SU-DHL-6 (cell line): ENCODE results near the gene GPAT3.
A peak's percentile ranks its signal among the peaks of the same experiment; 100 is the strongest.

Source experiments
- H2AFZ ChIP-seq: fragments of 200-600 bp; sonication (generic); 2 replicates; pipeline ENCODE4 v1.6.1; 2014; ENCODE audit warnings: low read depth, mild to moderate bottlenecking, moderate library complexity, mixed read lengths, antibody characterized with exemption, low read length; ENCODE audit not compliant: severe bottlenecking
- H3F3A ChIP-seq: fragments of 200-600 bp; shearing (Covaris generic); 2 replicates; pipeline ENCODE4 v1.6.0; 2016; ENCODE audit warnings: antibody characterized with exemption, mild to moderate bottlenecking; ENCODE audit not compliant: insufficient read depth
- H3K27ac ChIP-seq: fragments of 200-600 bp; sonication (generic); 2 replicates; pipeline ENCODE4 v1.5.1; 2016; ENCODE audit warnings: low read depth, mild to moderate bottlenecking, low read length, moderate library complexity, mixed read lengths
- H3K27me3 ChIP-seq: fragments of 200-600 bp; sonication (generic), shearing (Covaris generic); 2 replicates; pipeline ENCODE4 v1.6.0; 2014; ENCODE audit warnings: mild to moderate bottlenecking, low read length
- H3K36me3 ChIP-seq: fragments of 200-600 bp; sonication (generic); 2 replicates; pipeline ENCODE4 v1.6.1; 2014; ENCODE audit warnings: mild to moderate bottlenecking, low read length, mixed read lengths
- H3K4me2 ChIP-seq: fragments of 300-600, 200-600 bp; shearing (Covaris generic), sonication (generic); 2 replicates; pipeline ENCODE4 v1.6.0; 2014; ENCODE audit warnings: low read length, low read depth, mild to moderate bottlenecking; ENCODE audit not compliant: poor library complexity, severe bottlenecking
- H3K4me3 ChIP-seq: fragments of 200-600 bp; sonication (generic); 2 replicates; pipeline ENCODE4 v1.5.1; 2014; ENCODE audit warnings: antibody characterized with exemption, low read length, mild to moderate bottlenecking, mixed read lengths; ENCODE audit not compliant: insufficient read depth, poor library complexity, severe bottlenecking
- H3K79me2 ChIP-seq: fragments of 200-600 bp; sonication (generic); 2 replicates; pipeline ENCODE4 v1.6.1; 2014; ENCODE audit warnings: mild to moderate bottlenecking, low read length, moderate library complexity; ENCODE audit not compliant: insufficient read depth
- H3K9ac ChIP-seq: fragments of 200-600 bp; sonication (generic); 2 replicates; pipeline ENCODE4 v1.7.0; 2014; ENCODE audit warnings: mild to moderate bottlenecking, low read length
- H3K9me2 ChIP-seq: fragments of 200-600 bp; sonication (generic); replicated peaks from 2 replicates; pipeline ENCODE4 v1.6.1; 2014; ENCODE audit warnings: low read length; ENCODE audit not compliant: insufficient read depth
- H3K9me3 ChIP-seq: fragments of 200-600 bp; sonication (generic); 2 replicates; pipeline ENCODE4 v1.6.1; 2014; ENCODE audit warnings: low read length, mixed read lengths; ENCODE audit not compliant: insufficient read depth
- H4K20me1 ChIP-seq: fragments of 200-600 bp; sonication (generic); 2 replicates; pipeline ENCODE4 v1.6.1; 2014; ENCODE audit warnings: low read depth, mild to moderate bottlenecking, antibody characterized with exemption, low read length, moderate library complexity, mixed read lengths
- CTCF ChIP-seq: fragments of 200-600 bp; sonication (generic); IDR thresholded peaks from one replicate; pipeline ENCODE4 v1.5.1; 2017; ENCODE audit warnings: antibody characterized with exemption, mild to moderate bottlenecking, low read length, moderate library complexity; ENCODE audit not compliant: insufficient read depth, poor library complexity, severe bottlenecking
- EZH2phosphoT487 ChIP-seq: fragments of 200-600 bp; sonication (generic), shearing (Covaris generic); conservative IDR thresholded peaks from 2 replicates; pipeline ENCODE4 v1.6.1; 2018; ENCODE audit warnings: mild to moderate bottlenecking, antibody characterized with exemption, low read length, moderate library complexity, mixed read lengths

The GPAT3 gene

GRCh38 chr4:83522239-83522638 is 13.7 kb upstream of the GPAT3 start:
- H3K36me3 ChIP-seq, result no peaks in the 10 kb centered on the region
- H3K9ac ChIP-seq, result no peak overlapping the region
- TF ChIP-seq EZH2phosphoT487, result no peak
- H3K4me2 ChIP-seq, result no peak overlapping the region
- no peaks in the 10 kb centered on the region for H3K9me3 ChIP-seq
- H3K9me2 ChIP-seq, result no peaks in the 10 kb centered on the region
- no peaks in the 10 kb centered on the region for H3K79me2 ChIP-seq
- no peak overlapping the region for H3K27ac ChIP-seq
- no peak overlapping the region for H2AFZ ChIP-seq
- H3K4me3 ChIP-seq, result no peak overlapping the region
- H3F3A ChIP-seq, result no peaks in the 10 kb centered on the region
- no peaks in the 10 kb centered on the region for H4K20me1 ChIP-seq
- H3K27me3 ChIP-seq, result no peaks in the 10 kb centered on the region

- no peaks in the 10 kb centered on the region for H3K36me3 ChIP-seq
- no peaks in the 10 kb centered on the region for H3F3A ChIP-seq
- no peaks in the 10 kb centered on the region for H3K9me3 ChIP-seq
- H4K20me1 ChIP-seq, result no peaks in the 10 kb centered on the region
- H3K9me2 ChIP-seq, result no peaks in the 10 kb centered on the region
- H3K4me3 ChIP-seq, result no peak overlapping the region
- H3K27me3 ChIP-seq, result no peaks in the 10 kb centered on the region
- H3K79me2 ChIP-seq, result no peaks in the 10 kb centered on the region
- H2AFZ ChIP-seq, result no peak overlapping the region
- no peak overlapping the region for H3K9ac ChIP-seq
- no peak for TF ChIP-seq EZH2phosphoT487
- TF ChIP-seq CTCF, result no peak
- H3K4me2 ChIP-seq, result no peak overlapping the region
- no peak overlapping the region for H3K27ac ChIP-seq
Measured at GRCh38 chr4:83527671-83528070, 8.2 kb upstream of the GPAT3 start.

GRCh38 chr4:83536362-83537272 is 709 bp downstream of the GPAT3 start:
- Histone ChIP-seq H3K9me3 (no peaks in the 10 kb centered on the region), H3K4me3 (no peak overlapping the region), H3K9me2 (no peaks in the 10 kb centered on the region), H3K4me2 (peak overlapping the region; percentile 17), H4K20me1 (no peaks in the 10 kb centered on the region), H3K9ac (no peak overlapping the region), H3K27me3 (no peaks in the 10 kb centered on the region), H3F3A (no peaks in the 10 kb centered on the region), H3K27ac (no peak overlapping the region), H2AFZ (no peak overlapping the region), H3K79me2 (no peaks in the 10 kb centered on the region), H3K36me3 (no peaks in the 10 kb centered on the region)
- TF ChIP-seq CTCF (no peak), EZH2phosphoT487 (no peak)

- TF ChIP-seq EZH2phosphoT487 (no peak), CTCF (no peak)
- H3K79me2 ChIP-seq, result no peaks in the 10 kb centered on the region
- no peak overlapping the region for H3K9ac ChIP-seq
- no peaks in the 10 kb centered on the region for H3K27me3 ChIP-seq
- H3K9me3 ChIP-seq, result no peaks in the 10 kb centered on the region
- H2AFZ ChIP-seq, result no peak overlapping the region
- no peak overlapping the region for H3K27ac ChIP-seq
- no peaks in the 10 kb centered on the region for H3K36me3 ChIP-seq
- no peak overlapping the region for H3K4me2 ChIP-seq
- no peak overlapping the region for H3K4me3 ChIP-seq
- no peaks in the 10 kb centered on the region for H4K20me1 ChIP-seq
- H3K9me2 ChIP-seq, result no peaks in the 10 kb centered on the region
- no peaks in the 10 kb centered on the region for H3F3A ChIP-seq
Measured at GRCh38 chr4:83542225-83542624, 6.3 kb downstream of the GPAT3 start.
